ENCODE data around the gene GZF1.

Gene GZF1

DNA sequence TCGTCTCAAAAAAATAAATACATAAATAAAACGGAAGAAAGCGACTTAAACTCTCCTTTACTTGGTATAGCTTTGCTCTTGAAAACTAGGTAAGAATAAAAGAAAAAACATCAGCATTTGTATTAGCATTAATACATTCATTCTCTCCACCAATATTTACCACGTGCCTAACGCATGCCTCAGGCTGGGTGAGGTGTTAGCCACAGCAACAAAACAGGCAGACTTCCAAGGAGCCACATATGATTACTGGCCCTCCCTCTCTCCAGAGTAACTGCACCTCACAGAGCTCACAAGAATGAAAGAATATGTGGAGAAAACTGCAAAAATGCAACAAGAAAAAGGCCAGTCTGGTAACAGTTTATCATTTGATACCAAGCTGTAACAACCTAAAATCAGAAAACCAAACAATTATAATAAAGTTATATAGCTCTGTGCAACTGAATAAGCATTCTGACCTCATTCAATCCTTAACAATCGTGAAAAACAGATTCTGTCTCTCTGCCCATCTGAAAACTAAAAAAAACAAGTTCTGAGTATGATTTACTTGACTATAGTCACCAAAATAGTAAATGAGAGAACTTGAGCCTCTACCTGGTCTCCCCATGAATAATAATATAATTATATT, 54.1 kb downstream of the GZF1 start:
- Histone ChIP-seq H3K27me3 (ENCODE audit: insufficient read depth, low read depth, severe bottlenecking) (no peaks in the 10 kb centered on the region), H3K9me3 (ENCODE audit: severe bottlenecking) (no peaks in the 10 kb centered on the region), H3K4me3 (ENCODE audit: low read depth, low read length) (no peak overlapping the region), H3K36me3 (peaks cover 10% of the 10 kb centered on the region), H3K27ac (peak overlapping the region; percentile 86)
- no peak for DNase-seq
- TF ChIP-seq, protein P1, sequence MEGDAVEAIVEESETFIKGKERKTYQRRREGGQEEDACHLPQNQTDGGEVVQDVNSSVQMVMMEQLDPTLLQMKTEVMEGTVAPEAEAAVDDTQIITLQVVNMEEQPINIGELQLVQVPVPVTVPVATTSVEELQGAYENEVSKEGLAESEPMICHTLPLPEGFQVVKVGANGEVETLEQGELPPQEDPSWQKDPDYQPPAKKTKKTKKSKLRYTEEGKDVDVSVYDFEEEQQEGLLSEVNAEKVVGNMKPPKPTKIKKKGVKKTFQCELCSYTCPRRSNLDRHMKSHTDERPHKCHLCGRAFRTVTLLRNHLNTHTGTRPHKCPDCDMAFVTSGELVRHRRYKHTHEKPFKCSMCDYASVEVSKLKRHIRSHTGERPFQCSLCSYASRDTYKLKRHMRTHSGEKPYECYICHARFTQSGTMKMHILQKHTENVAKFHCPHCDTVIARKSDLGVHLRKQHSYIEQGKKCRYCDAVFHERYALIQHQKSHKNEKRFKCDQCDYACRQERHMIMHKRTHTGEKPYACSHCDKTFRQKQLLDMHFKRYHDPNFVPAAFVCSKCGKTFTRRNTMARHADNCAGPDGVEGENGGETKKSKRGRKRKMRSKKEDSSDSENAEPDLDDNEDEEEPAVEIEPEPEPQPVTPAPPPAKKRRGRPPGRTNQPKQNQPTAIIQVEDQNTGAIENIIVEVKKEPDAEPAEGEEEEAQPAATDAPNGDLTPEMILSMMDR (IDR thresholded peaks at IDR 0.05; ENCODE audit: low read depth, low read length): no peak

DNA sequence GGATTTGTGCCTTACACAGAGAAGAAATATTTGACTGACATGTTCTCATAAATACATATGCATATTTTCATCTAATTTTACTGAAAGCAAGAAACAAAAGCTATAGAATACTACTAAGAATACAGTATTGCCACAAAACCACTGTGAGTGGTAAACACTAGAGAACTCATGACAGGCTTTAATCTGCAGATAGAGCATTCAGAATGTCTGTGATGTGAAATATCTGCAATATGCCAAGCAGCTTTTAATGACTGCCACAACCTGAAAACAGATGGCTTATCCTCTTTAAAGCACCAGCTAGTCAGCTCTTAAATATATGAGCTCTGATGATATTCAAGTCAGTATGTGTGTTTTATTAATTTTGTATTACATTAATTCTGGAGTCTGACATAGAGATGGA, 55.9 kb downstream of the GZF1 start:
- peak overlapping the region; percentile 86 for H3K27ac ChIP-seq
- H3K36me3 ChIP-seq: peaks cover 7% of the 10 kb centered on the region
- TF ChIP-seq, protein P1 (IDR thresholded peaks at IDR 0.05; ENCODE audit: low read depth, low read length): no peak
- DNase-seq: no peak
- H3K4me3 ChIP-seq (ENCODE audit: low read depth, low read length): peak overlapping the region; percentile 21
- no peaks in the 10 kb centered on the region for H3K27me3 ChIP-seq (ENCODE audit: insufficient read depth, low read depth, severe bottlenecking)
- H3K9me3 ChIP-seq (ENCODE audit: severe bottlenecking): no peaks in the 10 kb centered on the region

DNA sequence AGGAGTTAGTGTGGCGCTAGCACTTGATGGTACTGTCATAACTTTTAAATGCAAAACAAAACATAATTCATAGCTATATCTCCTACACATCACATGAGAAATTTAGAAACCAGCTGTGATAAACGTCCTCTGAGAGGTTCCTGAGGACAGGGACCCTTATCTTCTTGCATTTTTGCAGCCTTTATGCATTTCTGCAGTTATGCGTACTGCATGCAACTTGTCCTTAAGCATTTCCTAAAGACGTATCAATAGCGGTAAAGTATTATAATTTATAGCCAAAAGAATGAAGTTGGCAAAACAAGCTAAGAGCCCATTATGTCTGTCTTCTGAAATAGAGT, 57.6 kb downstream of the GZF1 start:
- Histone ChIP-seq H3K27ac (peak overlapping the region; percentile 86), H3K9me3 (ENCODE audit: severe bottlenecking) (no peaks in the 10 kb centered on the region), H3K4me3 (ENCODE audit: low read depth, low read length) (peak overlapping the region; percentile 83), H3K36me3 (peaks cover 4% of the 10 kb centered on the region), H3K27me3 (ENCODE audit: insufficient read depth, low read depth, severe bottlenecking) (no peaks in the 10 kb centered on the region)
- no peak for DNase-seq
- TF ChIP-seq, protein P1 (IDR thresholded peaks at IDR 0.05; ENCODE audit: low read depth, low read length): no peak

DNA sequence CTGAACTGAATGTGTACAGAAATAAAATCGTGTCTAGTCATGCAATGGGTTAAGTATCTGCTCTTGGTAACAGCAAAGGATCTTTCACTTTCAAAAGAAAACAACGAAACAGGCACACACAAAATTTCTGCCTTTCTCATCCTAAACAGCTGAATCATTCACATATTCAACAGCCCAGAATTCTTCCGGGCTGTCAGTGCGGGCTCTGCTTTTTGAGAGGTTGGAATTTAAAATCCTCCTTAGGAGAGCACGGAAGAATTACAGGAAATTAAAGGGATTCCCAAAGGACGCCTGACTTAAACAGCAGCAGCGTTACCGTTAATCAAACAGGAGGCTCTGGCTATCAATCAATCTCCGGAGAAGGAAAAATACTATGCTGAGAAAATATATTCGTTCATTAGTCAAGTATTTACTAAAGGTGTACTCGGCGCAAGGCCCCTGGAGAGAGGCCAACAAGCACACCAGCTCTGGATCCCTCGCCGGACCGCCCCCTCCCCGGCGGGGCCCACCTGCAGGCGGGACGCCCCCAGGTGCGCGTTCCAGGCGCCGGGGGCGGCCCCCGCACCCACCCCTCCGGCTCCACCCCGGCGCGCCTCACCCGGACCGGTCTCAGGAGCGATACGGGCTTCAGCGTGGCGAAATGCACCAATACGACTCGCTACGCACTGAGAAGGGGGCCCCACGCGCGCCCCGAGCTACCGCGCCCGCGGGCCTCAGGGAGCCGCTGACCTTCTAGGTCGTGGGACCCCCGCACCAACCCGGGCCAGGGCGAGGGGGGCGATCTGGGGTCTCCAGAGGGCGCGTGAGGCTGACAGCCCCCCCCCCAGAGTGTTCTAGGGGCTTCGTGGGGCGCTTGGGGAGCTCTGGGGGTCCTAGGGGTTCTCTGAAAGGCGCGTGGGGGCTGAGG, 58.3 kb downstream of the GZF1 start:
- Histone ChIP-seq H3K36me3 (peaks cover 4% of the 10 kb centered on the region), H3K27ac (peak overlapping the region; percentile 86), H3K27me3 (ENCODE audit: insufficient read depth, low read depth, severe bottlenecking) (no peaks in the 10 kb centered on the region), H3K9me3 (ENCODE audit: severe bottlenecking) (no peaks in the 10 kb centered on the region), H3K4me3 (ENCODE audit: low read depth, low read length) (peak overlapping the region; percentile 83)
- TF ChIP-seq, protein P1 (IDR thresholded peaks at IDR 0.05; ENCODE audit: low read depth, low read length): no peak
- no peak for DNase-seq

DNA sequence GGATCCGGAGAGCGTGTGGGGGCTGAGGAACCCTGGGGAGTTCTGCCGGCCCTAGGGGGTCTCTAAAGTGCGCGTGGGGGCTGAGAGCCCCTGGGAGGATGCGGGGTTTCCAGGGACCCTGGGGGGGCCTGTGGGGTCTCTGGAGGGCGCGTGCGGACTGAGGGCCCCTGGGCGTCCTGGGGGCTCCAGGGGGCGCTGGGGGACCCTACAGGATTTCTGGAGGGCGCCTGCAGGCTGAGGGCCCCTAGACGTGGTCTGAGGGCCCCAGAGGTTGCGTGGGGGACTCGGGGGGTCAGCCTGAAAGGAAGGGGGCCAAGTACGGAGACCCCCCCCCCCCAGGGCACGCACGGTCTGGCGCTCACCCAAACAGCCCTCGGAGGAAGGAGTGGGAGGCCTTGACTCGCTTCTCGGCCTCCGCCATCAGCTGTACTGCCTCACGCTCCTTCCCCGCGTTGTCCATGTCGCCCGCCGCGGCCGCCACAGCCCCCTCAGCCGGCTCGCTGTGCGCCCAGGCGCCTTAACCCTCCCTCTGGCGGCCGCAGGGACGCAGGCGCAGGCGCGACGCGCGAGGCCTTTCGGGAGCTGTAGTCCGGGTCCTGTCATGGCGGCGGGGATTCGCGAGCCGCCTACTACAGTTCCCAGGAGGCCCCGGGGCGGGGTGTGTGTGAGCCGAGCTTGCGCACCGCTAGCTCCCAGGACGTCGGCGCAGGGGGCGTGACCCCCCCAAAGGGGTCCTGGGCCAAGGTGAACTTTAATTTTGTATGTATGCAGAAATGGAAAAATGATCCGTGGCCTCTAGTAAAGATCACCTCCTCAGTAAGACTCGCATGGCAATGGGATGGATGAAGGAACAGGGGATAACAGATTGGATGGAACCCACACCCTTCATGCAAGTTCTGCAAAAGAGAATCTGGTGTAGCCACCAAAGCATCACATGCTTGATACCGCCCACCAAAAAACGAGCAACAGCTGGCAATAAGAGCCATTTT, 59.3 kb downstream of the GZF1 start, which contains the start of gene NAPB:
Gene NAPB (minus strand): TSS at position 546 of the 989 bp plus-strand sequence. CDS start 86 bp downstream, at position 460.
- TF ChIP-seq, protein P1 (IDR thresholded peaks at IDR 0.05; ENCODE audit: low read depth, low read length): peak; percentile 45
- H3K27me3 ChIP-seq (ENCODE audit: insufficient read depth, low read depth, severe bottlenecking): no peaks in the 10 kb centered on the region
- peak within 1 kb of the TSS; percentile 83 for H3K4me3 ChIP-seq (ENCODE audit: low read depth, low read length)
- H3K27ac ChIP-seq: peak within 1 kb of the TSS; percentile 86
- H3K36me3 ChIP-seq: no peaks in the 10 kb centered on the region
- no peaks in the 10 kb centered on the region for H3K9me3 ChIP-seq (ENCODE audit: severe bottlenecking)
- peak; percentile 95 for DNase-seq

All from WERI-Rb-1 (cell line).